ENCODE results near the gene C2CD2. TPM values are rescaled to one million over a fixed set of nuclear protein-coding genes. Genes with fewer than 3 reads are reported as not detected.

Gene C2CD2
- total and polyA plus RNA-seq, 2 donors (not counting 1 experiment from before 2014, with no cell fraction given) = 20.3 to 22.3 TPM

GRCh38 chr21:41974752-41975053, 20.9 kb upstream of the C2CD2 start:
- no peaks in the 10 kb centered on the region for H3K79me2 ChIP-seq (ENCODE audit: control insufficient read depth, insufficient read depth, low read length)
- H4K20me1 ChIP-seq (ENCODE audit: control insufficient read depth, extremely low read depth, insufficient read depth, low read length) = no peaks in the 10 kb centered on the region
- no peak overlapping the region for H3K4me3 ChIP-seq (replicated peaks in 1 of 4; ENCODE audit: control extremely low read depth in 1 of 4, insufficient read depth in 1 of 4, low read depth in 3 of 4, low read length in 4 of 4)
- no peaks in the 10 kb centered on the region for H3K4me1 ChIP-seq (ENCODE audit: control insufficient read depth, extremely low read depth, insufficient read depth, low read length)
- TF ChIP-seq CTCF (conservative IDR thresholded peaks at IDR 0.05 in 1 of 2, IDR thresholded peaks at IDR 0.05 in 1 of 2; ENCODE audit: low read depth in 1 of 2, low read length in 2 of 2) (no peak), EZH2 (IDR thresholded peaks at IDR 0.05; ENCODE audit: low read length, missing control alignments) (no peak)
- H3K27me3 ChIP-seq (ENCODE audit: control insufficient read depth, insufficient read depth, low read length) = no peaks in the 10 kb centered on the region
- no peak overlapping the region for H2AFZ ChIP-seq (ENCODE audit: low read length)
- no peak overlapping the region for H3K4me2 ChIP-seq (ENCODE audit: extremely low read depth, insufficient read depth, low read length)
- H3K27ac ChIP-seq (ENCODE audit: insufficient read depth, low read length) = no peak overlapping the region
- no peaks in the 10 kb centered on the region for H3K9me3 ChIP-seq (ENCODE audit: control insufficient read depth, insufficient read depth, low read depth, low read length)
- no peak overlapping the region for H3K9ac ChIP-seq (ENCODE audit: insufficient read depth, low read length)
- no peak for DNase-seq (ENCODE audit: low read depth in 2 of 2)
- no peaks in the 10 kb centered on the region for H3K36me3 ChIP-seq (ENCODE audit: control insufficient read depth, insufficient read depth, low read length)

- no peak for TF ChIP-seq EZH2 (IDR thresholded peaks at IDR 0.05; ENCODE audit: low read length, missing control alignments)
- TF ChIP-seq CTCF (conservative IDR thresholded peaks at IDR 0.05 in 1 of 2, IDR thresholded peaks at IDR 0.05 in 1 of 2; ENCODE audit: low read depth in 1 of 2, low read length in 2 of 2) = no peak
- Histone ChIP-seq H3K9ac (ENCODE audit: insufficient read depth, low read length) (no peak overlapping the region), H3K4me2 (ENCODE audit: extremely low read depth, insufficient read depth, low read length) (no peak overlapping the region), H4K20me1 (ENCODE audit: control insufficient read depth, extremely low read depth, insufficient read depth, low read length) (no peaks in the 10 kb centered on the region), H3K9me3 (ENCODE audit: control insufficient read depth, insufficient read depth, low read depth, low read length) (no peaks in the 10 kb centered on the region), H3K79me2 (ENCODE audit: control insufficient read depth, insufficient read depth, low read length) (no peaks in the 10 kb centered on the region), H2AFZ (ENCODE audit: low read length) (no peak overlapping the region), H3K27ac (ENCODE audit: insufficient read depth, low read length) (no peak overlapping the region), H3K4me1 (ENCODE audit: control insufficient read depth, extremely low read depth, insufficient read depth, low read length) (no peaks in the 10 kb centered on the region), H3K4me3 (replicated peaks in 1 of 4; ENCODE audit: control extremely low read depth in 1 of 4, insufficient read depth in 1 of 4, low read depth in 3 of 4, low read length in 4 of 4) (no peak overlapping the region), H3K27me3 (ENCODE audit: control insufficient read depth, insufficient read depth, low read length) (no peaks in the 10 kb centered on the region), H3K36me3 (ENCODE audit: control insufficient read depth, insufficient read depth, low read length) (no peaks in the 10 kb centered on the region)
- no peak for DNase-seq (ENCODE audit: low read depth in 2 of 2)
These were observed 20.3 kb upstream of the C2CD2 start for GRCh38 chr21:41973861-41974751.

GRCh38 chr21:41973427-41973831, 19.6 kb upstream of the C2CD2 start:
- no peak for DNase-seq (ENCODE audit: low read depth in 2 of 2)
- no peaks in the 10 kb centered on the region for H3K36me3 ChIP-seq (ENCODE audit: control insufficient read depth, insufficient read depth, low read length)
- TF ChIP-seq CTCF (conservative IDR thresholded peaks at IDR 0.05 in 1 of 2, IDR thresholded peaks at IDR 0.05 in 1 of 2; ENCODE audit: low read depth in 1 of 2, low read length in 2 of 2) = no peak
- no peak for TF ChIP-seq EZH2 (IDR thresholded peaks at IDR 0.05; ENCODE audit: low read length, missing control alignments)

More at GRCh38 chr21:41973427-41973831, 19.6 kb upstream of the C2CD2 start:
- H3K9me3 ChIP-seq (ENCODE audit: control insufficient read depth, insufficient read depth, low read depth, low read length) = no peaks in the 10 kb centered on the region
- no peak overlapping the region for H3K27ac ChIP-seq (ENCODE audit: insufficient read depth, low read length)
- no peaks in the 10 kb centered on the region for H3K27me3 ChIP-seq (ENCODE audit: control insufficient read depth, insufficient read depth, low read length)
- H4K20me1 ChIP-seq (ENCODE audit: control insufficient read depth, extremely low read depth, insufficient read depth, low read length) = no peaks in the 10 kb centered on the region
- no peak overlapping the region for H3K9ac ChIP-seq (ENCODE audit: insufficient read depth, low read length)
- H3K79me2 ChIP-seq (ENCODE audit: control insufficient read depth, insufficient read depth, low read length) = no peaks in the 10 kb centered on the region
- no peak overlapping the region for H3K4me2 ChIP-seq (ENCODE audit: extremely low read depth, insufficient read depth, low read length)
- H3K4me3 ChIP-seq (replicated peaks in 1 of 4; ENCODE audit: control extremely low read depth in 1 of 4, insufficient read depth in 1 of 4, low read depth in 3 of 4, low read length in 4 of 4) = no peak overlapping the region
- H2AFZ ChIP-seq (ENCODE audit: low read length) = no peak overlapping the region
- H3K4me1 ChIP-seq (ENCODE audit: control insufficient read depth, extremely low read depth, insufficient read depth, low read length) = no peaks in the 10 kb centered on the region
